H9 (cell line): ENCODE data around the gene PDE5A. TPM values are rescaled to one million over a fixed set of nuclear protein-coding genes. Genes with fewer than 3 reads are reported as not detected.

Experiments used
- DNase-seq: peaks from one replicate; pipeline ENCODE4 v3.0.0-alpha.2; 2017
- H2AFZ ChIP-seq: one replicate; pipeline ENCODE4 v1.6.1; 2013; ENCODE audit warnings: mild to moderate bottlenecking, low read length, control low read depth, moderate library complexity
- H2AK5ac ChIP-seq: 2 replicates; pipeline ENCODE4 v1.6.1; 2013; ENCODE audit warnings: low read length, control low read depth, mixed read lengths; ENCODE audit not compliant: insufficient read length
- H2BK120ac ChIP-seq: one replicate; pipeline ENCODE4 v1.6.1; 2013; ENCODE audit warnings: low read depth, mild to moderate bottlenecking, low read length, control low read depth, inconsistent platforms; ENCODE audit not compliant: poor library complexity, severe bottlenecking
- H2BK12ac ChIP-seq: 2 replicates; pipeline ENCODE4 v1.6.1; 2013; ENCODE audit warnings: low read length, control low read depth, mixed read lengths, low read depth; ENCODE audit not compliant: insufficient read length
- H2BK15ac ChIP-seq: 2 replicates; pipeline ENCODE4 v1.6.1; 2013; ENCODE audit warnings: low read depth, low read length, control low read depth
- H2BK20ac ChIP-seq: one replicate; pipeline ENCODE4 v1.6.1; 2013; ENCODE audit warnings: low read depth, mild to moderate bottlenecking, low read length, control low read depth, inconsistent platforms; ENCODE audit not compliant: poor library complexity, severe bottlenecking
- H2BK5ac ChIP-seq: 2 replicates; pipeline ENCODE4 v1.6.1; 2013; ENCODE audit warnings: low read length, control low read depth, mixed read lengths; ENCODE audit not compliant: insufficient read length
- H3K14ac ChIP-seq: 2 replicates; pipeline ENCODE4 v1.6.1; 2013; ENCODE audit warnings: low read length, control low read depth; ENCODE audit not compliant: insufficient read depth
- H3K18ac ChIP-seq: 2 replicates; pipeline ENCODE4 v1.6.1; 2013; ENCODE audit warnings: low read depth, mild to moderate bottlenecking, mixed read lengths, low read length, control low read depth; ENCODE audit not compliant: insufficient read length
- H3K23ac ChIP-seq: 2 replicates; pipeline ENCODE4 v1.6.1; 2013; ENCODE audit warnings: low read length, control low read depth, mixed read lengths, low read depth; ENCODE audit not compliant: insufficient read length
- H3K23me2 ChIP-seq: 2 replicates; pipeline ENCODE4 v1.6.1; 2013; ENCODE audit warnings: low read depth, mild to moderate bottlenecking, mixed read lengths, low read length, control low read depth; ENCODE audit not compliant: insufficient read length, poor library complexity, severe bottlenecking
- H3K27ac ChIP-seq: 2 replicates; pipeline ENCODE4 v1.5.1; 2013; ENCODE audit warnings: low read length, control low read depth, mixed read lengths, low read depth; ENCODE audit not compliant: insufficient read length
- H3K27me3 ChIP-seq: 2 replicates; pipeline ENCODE4 v1.6.1; 2013; ENCODE audit warnings: low read length, control low read depth, inconsistent platforms; ENCODE audit not compliant: insufficient read depth
- H3K4ac ChIP-seq: 2 replicates; pipeline ENCODE4 v1.6.1; 2013; ENCODE audit warnings: low read depth, mild to moderate bottlenecking, control low read depth, inconsistent platforms, low read length, moderate library complexity
- H3K4me1 ChIP-seq: 2 replicates; pipeline ENCODE4 v1.6.1; 2013; ENCODE audit warnings: low read length, control low read depth, inconsistent platforms; ENCODE audit not compliant: insufficient read depth
- H3K4me2 ChIP-seq: 2 replicates; pipeline ENCODE4 v1.6.1; 2013; ENCODE audit warnings: low read length, control low read depth, mixed read lengths; ENCODE audit not compliant: insufficient read length, insufficient read depth
- H3K56ac ChIP-seq: 2 replicates; pipeline ENCODE4 v1.6.1; 2013; ENCODE audit warnings: low read depth, mild to moderate bottlenecking, mixed read lengths, low read length, control low read depth; ENCODE audit not compliant: insufficient read length
- H3K79me1 ChIP-seq: 2 replicates; pipeline ENCODE4 v1.6.1; 2013; ENCODE audit warnings: low read depth, mild to moderate bottlenecking, moderate library complexity, low read length, control low read depth, inconsistent platforms; ENCODE audit not compliant: insufficient read depth, poor library complexity, severe bottlenecking
- H3K79me2 ChIP-seq: 2 replicates; pipeline ENCODE4 v1.6.1; 2013; ENCODE audit warnings: low read length, control low read depth, inconsistent platforms; ENCODE audit not compliant: insufficient read depth
- H3K9ac ChIP-seq: 2 replicates; pipeline ENCODE4 v1.6.1; 2013; ENCODE audit warnings: low read length, control low read depth, mixed read lengths; ENCODE audit not compliant: insufficient read length; ENCODE audit errors: extremely low read depth
- H3K9me3 ChIP-seq: one replicate; pipeline ENCODE4 v1.6.1; 2013; ENCODE audit warnings: low read depth, low read length, inconsistent platforms; ENCODE audit not compliant: control insufficient read depth
- H3T11ph ChIP-seq: one replicate; pipeline ENCODE4 v1.6.1; 2013; ENCODE audit warnings: mild to moderate bottlenecking, low read length, control low read depth, inconsistent platforms
- H4K20me1 ChIP-seq: one replicate; pipeline ENCODE4 v1.6.1; 2013; ENCODE audit not compliant: control insufficient read depth, insufficient read length, insufficient read depth
- H4K5ac ChIP-seq: 2 replicates; pipeline ENCODE4 v1.6.1; 2013; ENCODE audit warnings: low read depth, mild to moderate bottlenecking, mixed read lengths, low read length, control low read depth; ENCODE audit not compliant: insufficient read length
- H4K8ac ChIP-seq: replicated peaks from 2 replicates; pipeline ENCODE4 v1.6.1; 2013; ENCODE audit warnings: low read length, control low read depth, mixed read lengths, low read depth; ENCODE audit not compliant: insufficient read length
- H4K91ac ChIP-seq: 2 replicates; pipeline ENCODE4 v1.6.1; 2013; ENCODE audit warnings: low read depth, mild to moderate bottlenecking, moderate library complexity, mixed read lengths, low read length, control low read depth; ENCODE audit not compliant: insufficient read length
- H3K27ac Mint-ChIP-seq, 3 experiments: 2 replicates in 2 of 3; 3 replicates in 1 of 3; pipeline ENCODE4 v1.8.0; 2020 to 2021; ENCODE audit warnings: mixed read lengths in 3 of 3, mild to moderate bottlenecking in 1 of 3, moderate library complexity in 1 of 3
- H3K27me3 Mint-ChIP-seq: 2 replicates; pipeline ENCODE4 v1.8.0; 2021; ENCODE audit warnings: low read depth, mild to moderate bottlenecking, moderate library complexity, mixed read lengths
- H3K36me3 Mint-ChIP-seq, 3 experiments: 2 replicates in 2 of 3; 3 replicates in 1 of 3; pipeline ENCODE4 v1.8.0; 2020 to 2021; ENCODE audit warnings: low read depth in 3 of 3, mixed read lengths in 3 of 3; ENCODE audit not compliant: insufficient read depth in 1 of 3
- H3K4me1 Mint-ChIP-seq, 2 experiments: 2 replicates each; pipeline ENCODE4 v1.8.0; 2020; ENCODE audit warnings: mixed read lengths in 2 of 2
- H3K4me3 Mint-ChIP-seq, 2 experiments: 2 replicates in 1 of 2; 3 replicates in 1 of 2; pipeline ENCODE4 v1.8.0; 2020 to 2021; ENCODE audit warnings: mild to moderate bottlenecking in 2 of 2, mixed read lengths in 2 of 2, moderate library complexity in 1 of 2
- H3K9me3 Mint-ChIP-seq, 2 experiments: 2 replicates in 1 of 2; 3 replicates in 1 of 2; pipeline ENCODE4 v1.8.0; 2020; ENCODE audit warnings: mild to moderate bottlenecking in 2 of 2, mixed read lengths in 2 of 2, moderate library complexity in 1 of 2
- CTCF ChIP-seq: fragments of 200-600 bp; sonication (generic); conservative IDR thresholded peaks from 3 replicates; pipeline ENCODE4 v1.8.0; 2021; ENCODE audit warnings: antibody characterized with exemption, mild to moderate bottlenecking
- WGBS: extraction: QIAGEN DNeasy Blood & Tissue Kit; methylation state at CpG from one replicate; pipeline ENCODE4 v1.1.7; 2013; ENCODE audit warnings: missing lambda C conversion rate, low lambda C conversion rate, mixed read lengths; ENCODE audit not compliant: insufficient read length; ENCODE audit errors: extremely low coverage; 5-methylcytosine and 5-hydroxymethylcytosine counted together
- total RNA-seq: library from RNA; stranded (reverse); gene quantifications from 2 replicates; pipeline ENCODE4 v1.2.1, GENCODE V29; 2021

PDE5A gene
- total RNA-seq, 1 experiment from 2014 or later: 15.7 TPM

GRCh38 chr4:119664168-119664907 is 35.7 kb upstream of the PDE5A start:
- H3K14ac ChIP-seq: no peak overlapping the region
- H2AK5ac ChIP-seq: no peak overlapping the region
- no peaks in the 10 kb centered on the region for H3K36me3 Mint-ChIP-seq
- no CpG with 5 or more reads among the region's 3 CpGs for WGBS
- no peak overlapping the region for H2BK20ac ChIP-seq
- no peak overlapping the region for H3K27ac Mint-ChIP-seq
- no peak overlapping the region for H4K91ac ChIP-seq
- H4K5ac ChIP-seq: no peak overlapping the region
- H2BK15ac ChIP-seq: no peak overlapping the region
- H3K4me1 Mint-ChIP-seq: peaks cover 6 to 8% of the 10 kb centered on the region in 2 experiments; a peak in 3 of 4 replicates
- no peak overlapping the region for H2BK5ac ChIP-seq
- H4K20me1 ChIP-seq: no peaks in the 10 kb centered on the region
- no peaks in the 10 kb centered on the region for H3K27me3 Mint-ChIP-seq
- H3K27ac ChIP-seq: no peak overlapping the region
- H3K4me2 ChIP-seq: no peak overlapping the region
- H3T11ph ChIP-seq: no peak overlapping the region
- no peak overlapping the region for H2BK120ac ChIP-seq
- H3K4ac ChIP-seq: no peak overlapping the region
- DNase-seq: no peak
- no peak overlapping the region for H2AFZ ChIP-seq
- H3K79me2 ChIP-seq: no peaks in the 10 kb centered on the region
- H3K9ac ChIP-seq: no peak overlapping the region
- H3K18ac ChIP-seq: no peak overlapping the region
- H3K56ac ChIP-seq: no peak overlapping the region
- no peak for TF ChIP-seq CTCF
- H3K79me1 ChIP-seq: no peaks in the 10 kb centered on the region
- H4K8ac ChIP-seq: no peak overlapping the region
- H2BK12ac ChIP-seq: no peak overlapping the region
- H3K4me3 Mint-ChIP-seq: no peak overlapping the region
- H3K4me1 ChIP-seq: 0 out of 2 replicates have a peak, but pooled peaks cover 2% of the 10 kb centered on the region
- H3K27me3 ChIP-seq: no peaks in the 10 kb centered on the region
- H3K9me3 ChIP-seq: no peaks in the 10 kb centered on the region
- H3K9me3 Mint-ChIP-seq: no peaks in the 10 kb centered on the region
- no peak overlapping the region for H3K23ac ChIP-seq
- no peaks in the 10 kb centered on the region for H3K23me2 ChIP-seq
